HG02759 (cell line): ENCODE data around the gene PLCB1.

ENCODE experiments used
- ATAC-seq: cut with Tn5 transposase; IDR thresholded peaks from one replicate; pipeline ENCODE4 v1.9.1; 2021; ENCODE audit warnings: mild to moderate bottlenecking, moderate library complexity; ENCODE audit not compliant: unreplicated experiment

The PLCB1 gene

GRCh38 chr20:8578161-8578865 lies 446.2 kb downstream of the PLCB1 start:
- no peak for ATAC-seq

- no peak for ATAC-seq
These were observed 447.0 kb downstream of the PLCB1 start for GRCh38 chr20:8579035-8579434.

- no peak for ATAC-seq
These were observed 449.5 kb downstream of the PLCB1 start for GRCh38 chr20:8581446-8582183.

- no peak for ATAC-seq
These were observed 451.0 kb downstream of the PLCB1 start for GRCh38 chr20:8583012-8583565.

GRCh38 chr20:8583566-8584043 lies 451.5 kb downstream of the PLCB1 start:
- ATAC-seq: no peak

- no peak for ATAC-seq
These were observed 455.2 kb downstream of the PLCB1 start for GRCh38 chr20:8587251-8587650.

GRCh38 chr20:8587810-8588209 lies 455.7 kb downstream of the PLCB1 start:
- ATAC-seq: no peak

- no peak for ATAC-seq
These were observed 457.9 kb downstream of the PLCB1 start for GRCh38 chr20:8589956-8590355.

- ATAC-seq: peak; percentile 12
These were observed 469.0 kb downstream of the PLCB1 start for GRCh38 chr20:8600910-8601541.

- ATAC-seq: peak; percentile 91
These were observed 469.5 kb downstream of the PLCB1 start for GRCh38 chr20:8601542-8601912.

- peak; percentile 79 for ATAC-seq
These were observed 470.5 kb downstream of the PLCB1 start for GRCh38 chr20:8602389-8603116.

- ATAC-seq: no peak
These were observed 476.4 kb downstream of the PLCB1 start for GRCh38 chr20:8608470-8608869.

GRCh38 chr20:8616792-8617191 lies 484.7 kb downstream of the PLCB1 start:
- ATAC-seq: no peak

GRCh38 chr20:8621001-8621400 lies 488.9 kb downstream of the PLCB1 start:
- ATAC-seq: no peak

GRCh38 chr20:8624046-8624445 lies 492.0 kb downstream of the PLCB1 start:
- ATAC-seq: no peak

- ATAC-seq: no peak
These were observed 492.6 kb downstream of the PLCB1 start for GRCh38 chr20:8624616-8625015.

- ATAC-seq: no peak
These were observed 495.4 kb downstream of the PLCB1 start for GRCh38 chr20:8627340-8628004.

GRCh38 chr20:8631271-8631670 lies 499.2 kb downstream of the PLCB1 start:
- ATAC-seq: no peak

GRCh38 chr20:8633366-8633765 lies 501.3 kb downstream of the PLCB1 start:
- ATAC-seq: no peak

GRCh38 chr20:8635048-8635572 lies 503.0 kb downstream of the PLCB1 start:
- no peak for ATAC-seq
